ENCODE data around the gene SLC35B1. TPM values are rescaled to one million over a fixed set of nuclear protein-coding genes. Genes with fewer than 3 reads are reported as not detected.

SLC35B1 gene
- total RNA-seq, 2 donors from 2014 or later = 59.4 to 80.5 TPM

DNA sequence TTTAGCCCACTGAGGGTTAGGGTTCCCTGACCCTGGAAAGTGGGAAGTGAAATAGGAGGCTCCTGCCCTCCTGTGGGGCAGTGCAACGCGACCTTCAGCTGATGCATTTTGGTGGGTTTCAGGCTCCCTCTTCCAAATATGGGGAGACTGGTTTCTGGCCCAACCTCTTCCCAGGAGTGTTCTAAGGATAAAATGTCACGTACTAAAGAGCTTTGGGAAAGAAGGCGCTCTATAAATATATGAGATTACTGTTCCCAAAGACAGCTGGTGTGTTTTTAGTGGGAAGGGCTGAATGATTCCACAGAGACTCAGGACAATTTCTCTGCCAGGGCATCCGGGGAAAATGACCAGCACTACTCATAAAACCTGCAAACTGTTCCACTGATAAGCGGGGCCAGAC lies 9.8 kb downstream of the SLC35B1 start:
- WGBS, 2 experiments (ENCODE audit: insufficient coverage in 1 of 2, insufficient read length in 1 of 2) = 80 to 87% methylated on average over 6 of the region's 6 CpGs
- Histone ChIP-seq H3K4me3 (ENCODE audit: low read length) (no peak overlapping the region), H3K9ac (ENCODE audit: extremely low read depth, low read length, poor library complexity, severe bottlenecking) (no peak overlapping the region), H3K27ac (ENCODE audit: low read depth, low read length) (no peak overlapping the region), H3K36me3 (ENCODE audit: control insufficient read depth, insufficient read depth, low read length) (peaks cover 28% of the 10 kb centered on the region), H3K27me3 (ENCODE audit: control insufficient read depth, insufficient read depth, low read length, poor library complexity, severe bottlenecking) (no peaks in the 10 kb centered on the region), H3K4me1 (ENCODE audit: control insufficient read depth, insufficient read depth, low read length) (no peaks in the 10 kb centered on the region), H3K9me3 (ENCODE audit: control insufficient read depth, low read length) (no peaks in the 10 kb centered on the region)
- Mint-ChIP-seq H3K36me3 (ENCODE audit: low read depth) (peaks cover 28% of the 10 kb centered on the region), H3K27ac (no peak overlapping the region), H3K4me1 (peaks cover 5% of the 10 kb centered on the region), H3K4me3 (no peak overlapping the region), H3K9me3 (no peaks in the 10 kb centered on the region), H3K27me3 (ENCODE audit: insufficient read depth) (peaks cover 14% of the 10 kb centered on the region)
- no peak for DNase-seq
- TF ChIP-seq, protein P1, sequence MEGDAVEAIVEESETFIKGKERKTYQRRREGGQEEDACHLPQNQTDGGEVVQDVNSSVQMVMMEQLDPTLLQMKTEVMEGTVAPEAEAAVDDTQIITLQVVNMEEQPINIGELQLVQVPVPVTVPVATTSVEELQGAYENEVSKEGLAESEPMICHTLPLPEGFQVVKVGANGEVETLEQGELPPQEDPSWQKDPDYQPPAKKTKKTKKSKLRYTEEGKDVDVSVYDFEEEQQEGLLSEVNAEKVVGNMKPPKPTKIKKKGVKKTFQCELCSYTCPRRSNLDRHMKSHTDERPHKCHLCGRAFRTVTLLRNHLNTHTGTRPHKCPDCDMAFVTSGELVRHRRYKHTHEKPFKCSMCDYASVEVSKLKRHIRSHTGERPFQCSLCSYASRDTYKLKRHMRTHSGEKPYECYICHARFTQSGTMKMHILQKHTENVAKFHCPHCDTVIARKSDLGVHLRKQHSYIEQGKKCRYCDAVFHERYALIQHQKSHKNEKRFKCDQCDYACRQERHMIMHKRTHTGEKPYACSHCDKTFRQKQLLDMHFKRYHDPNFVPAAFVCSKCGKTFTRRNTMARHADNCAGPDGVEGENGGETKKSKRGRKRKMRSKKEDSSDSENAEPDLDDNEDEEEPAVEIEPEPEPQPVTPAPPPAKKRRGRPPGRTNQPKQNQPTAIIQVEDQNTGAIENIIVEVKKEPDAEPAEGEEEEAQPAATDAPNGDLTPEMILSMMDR (conservative IDR thresholded peaks at IDR 0.05) = no peak

DNA sequence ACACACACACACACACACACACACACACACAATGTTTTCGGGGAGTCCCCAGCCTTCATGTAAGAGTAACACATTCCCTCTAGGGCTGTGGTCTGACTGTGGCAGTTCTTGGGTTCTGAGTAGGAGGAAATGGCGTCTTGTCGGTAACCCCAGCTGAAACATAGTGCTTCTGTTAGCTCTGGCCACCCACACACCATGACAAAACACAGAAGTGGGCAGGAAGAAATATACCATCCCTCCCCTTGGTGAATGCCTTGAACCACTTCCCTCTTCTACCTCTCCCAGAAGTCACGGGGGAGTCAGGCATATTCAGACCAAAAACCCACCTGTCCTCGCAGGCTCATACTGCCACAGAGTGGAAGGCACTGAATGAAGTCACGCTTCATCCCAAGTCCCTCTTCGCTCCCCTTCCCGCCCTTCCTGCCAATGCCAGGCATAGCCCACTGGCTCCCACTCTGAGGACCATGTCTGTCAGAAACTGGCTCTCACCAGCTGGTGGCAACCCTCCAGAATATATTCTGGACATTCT lies 11.5 kb downstream of the SLC35B1 start:
- H3K27me3 Mint-ChIP-seq (ENCODE audit: insufficient read depth) = peaks cover 21% of the 10 kb centered on the region
- TF ChIP-seq, protein P1 (conservative IDR thresholded peaks at IDR 0.05) = no peak
- Histone ChIP-seq H3K4me1 (ENCODE audit: control insufficient read depth, insufficient read depth, low read length) (no peaks in the 10 kb centered on the region), H3K27ac (ENCODE audit: low read depth, low read length) (no peak overlapping the region), H3K9me3 (ENCODE audit: control insufficient read depth, low read length) (no peaks in the 10 kb centered on the region), H3K4me3 (ENCODE audit: low read length) (no peak overlapping the region), H3K36me3 (ENCODE audit: control insufficient read depth, insufficient read depth, low read length) (peaks cover 12% of the 10 kb centered on the region), H3K9ac (ENCODE audit: extremely low read depth, low read length, poor library complexity, severe bottlenecking) (no peak overlapping the region), H3K27me3 (ENCODE audit: control insufficient read depth, insufficient read depth, low read length, poor library complexity, severe bottlenecking) (no peaks in the 10 kb centered on the region)
- H3K9me3 Mint-ChIP-seq = no peaks in the 10 kb centered on the region
- no peak for DNase-seq
- no peak overlapping the region for H3K27ac Mint-ChIP-seq
- peaks cover 11% of the 10 kb centered on the region for H3K4me1 Mint-ChIP-seq
- H3K36me3 Mint-ChIP-seq (ENCODE audit: low read depth) = peaks cover 17% of the 10 kb centered on the region
- H3K4me3 Mint-ChIP-seq = no peak overlapping the region
- WGBS, 2 experiments (ENCODE audit: insufficient coverage in 1 of 2, insufficient read length in 1 of 2) = 90 to 92% methylated on average over 5 to 6 of the region's 8 CpGs

DNA sequence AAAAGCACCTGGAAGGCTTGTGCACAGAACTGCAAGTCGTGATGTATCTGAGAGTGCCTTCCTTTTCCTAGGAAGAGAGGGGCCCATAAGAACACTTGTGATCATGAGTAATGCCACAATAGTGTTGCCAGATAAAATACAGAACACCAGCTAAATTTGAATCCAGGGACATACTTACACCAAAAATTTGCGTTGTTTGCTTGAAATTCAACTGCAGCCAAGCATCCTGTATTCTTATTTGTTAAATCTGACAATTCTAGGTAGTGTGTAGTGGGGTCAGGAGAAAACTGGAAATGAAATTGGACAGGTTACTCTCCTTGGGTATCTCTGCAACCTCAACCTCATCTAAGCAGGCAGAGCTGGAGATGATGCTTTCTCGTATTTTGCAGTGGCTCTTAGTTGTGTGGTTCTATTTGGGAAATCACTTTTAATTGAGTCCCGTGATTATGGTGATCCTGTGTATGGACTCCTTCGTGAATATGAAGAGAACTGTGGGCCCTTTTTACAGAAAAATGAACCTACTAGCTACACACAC lies 12.0 kb downstream of the SLC35B1 start:
- Mint-ChIP-seq H3K36me3 (ENCODE audit: low read depth) (peaks cover 12% of the 10 kb centered on the region), H3K27ac (no peak overlapping the region), H3K4me3 (no peak overlapping the region), H3K4me1 (peaks cover 11% of the 10 kb centered on the region), H3K9me3 (no peaks in the 10 kb centered on the region), H3K27me3 (ENCODE audit: insufficient read depth) (peaks cover 22% of the 10 kb centered on the region)
- WGBS, 2 experiments (ENCODE audit: insufficient coverage in 1 of 2, insufficient read length in 1 of 2) = 55 to 71% methylated on average over 3 to 4 of the region's 5 CpGs
- no peaks in the 10 kb centered on the region for H3K9me3 ChIP-seq (ENCODE audit: control insufficient read depth, low read length)
- H3K4me1 ChIP-seq (ENCODE audit: control insufficient read depth, insufficient read depth, low read length) = no peaks in the 10 kb centered on the region
- H3K9ac ChIP-seq (ENCODE audit: extremely low read depth, low read length, poor library complexity, severe bottlenecking) = no peak overlapping the region
- no peak for DNase-seq
- no peaks in the 10 kb centered on the region for H3K27me3 ChIP-seq (ENCODE audit: control insufficient read depth, insufficient read depth, low read length, poor library complexity, severe bottlenecking)
- H3K27ac ChIP-seq (ENCODE audit: low read depth, low read length) = no peak overlapping the region
- TF ChIP-seq, protein P1 (conservative IDR thresholded peaks at IDR 0.05) = no peak
- peaks cover 7% of the 10 kb centered on the region for H3K36me3 ChIP-seq (ENCODE audit: control insufficient read depth, insufficient read depth, low read length)
- H3K4me3 ChIP-seq (ENCODE audit: low read length) = no peak overlapping the region

Measured in endodermal cell (in vitro differentiated cells).